Breast epithelium (tissue), 4 donors: ENCODE results near the gene PLOD1. TPM values are rescaled to one million over a fixed set of nuclear protein-coding genes. Genes with fewer than 3 reads are reported as not detected.
"Not testable (repeated sequence)": the region's sequence is repeated elsewhere in the genome, so short reads cannot be mapped to it uniquely, and the experiment has no call there.

ENCODE experiments used
- DNase-seq, 2 donors: peaks; one replicate each; pipeline ENCODE4 v3.0.0-alpha.2; 2019; ENCODE audit warnings: low spot score in 2 of 2
- H3K27ac ChIP-seq, 2 donors: fragments of 200-600 bp; sonication (generic) in 1 of 2; one replicate each; pipeline ENCODE4 v1.5.1; 2016 to 2019; ENCODE audit warnings: mild to moderate bottlenecking in 1 of 2
- H3K27me3 ChIP-seq, 2 donors: fragments of 200-600 bp; sonication (generic) in 1 of 2; one replicate each; pipeline versions ENCODE4 v1.5.1 to v1.6.0; 2017 to 2019; ENCODE audit warnings: control low read depth in 1 of 2, mild to moderate bottlenecking in 1 of 2
- H3K36me3 ChIP-seq: fragments of 200-600 bp; one replicate; pipeline ENCODE4 v1.5.1; 2019
- H3K4me1 ChIP-seq, 2 donors: fragments of 200-600 bp; sonication (generic); one replicate each; pipeline ENCODE4 v1.5.1; 2016 to 2019; ENCODE audit warnings: control low read depth in 1 of 2
- H3K4me3 ChIP-seq, 3 donors: fragments of 200-600 bp; sonication (generic); 1 replicate in 2 of 3; 2 replicates in 1 of 3; pipeline ENCODE4 v1.5.1; 2016 to 2019; ENCODE audit warnings: mild to moderate bottlenecking in 3 of 3, moderate library complexity in 2 of 3
- H3K9me3 ChIP-seq, 2 donors: fragments of 200-600 bp; sonication (generic) in 1 of 2; one replicate each; pipeline ENCODE4 v1.5.1; 2016 to 2019; ENCODE audit warnings: control low read depth in 1 of 2
- CTCF ChIP-seq, 3 donors: fragments of 450-650 bp; IDR thresholded peaks; one replicate each; pipeline ENCODE4 v1.5.1; 2016 to 2017; ENCODE audit warnings: antibody characterized with exemption in 3 of 3, mild to moderate bottlenecking in 3 of 3, moderate library complexity in 3 of 3
- POLR2A ChIP-seq: fragments of 450-650 bp; IDR thresholded peaks from one replicate; pipeline ENCODE4 v1.6.1; 2016; ENCODE audit warnings: antibody characterized with exemption, mild to moderate bottlenecking, moderate library complexity
- POLR2AphosphoS5 ChIP-seq, 3 donors: sonication (generic); formaldehyde crosslinking; IDR thresholded peaks; one replicate each; pipeline ENCODE4 v1.6.1; 2017; ENCODE audit warnings: antibody characterized with exemption in 3 of 3
- intact Hi-C: fragments of 100-400 bp; cut with DNase I; formaldehyde crosslinking; loops from one replicate; pipeline ENCODE4 v1.15.1; 2023; ENCODE audit warnings: low total_unique reads
- total RNA-seq, 3 donors: library from RNA; depleted of rRNA; stranded (reverse); fragments of >200 nt; gene quantifications; one replicate each; pipeline ENCODE4 v1.1.0, GENCODE V29; 2016

The PLOD1 gene
- total RNA-seq, 3 donors from 2014 or later, result 45.9 to 86.1 (median 57.5) TPM

GRCh38 chr1:11938722-11939526 lies 4.4 kb downstream of the PLOD1 start:
- intact Hi-C loops, result no loop called here
- Histone ChIP-seq H3K36me3 (no peaks in the 10 kb centered on the region), H3K4me3 (no peak overlapping the region), H3K9me3 (no peaks in the 10 kb centered on the region), H3K4me1 (peaks cover 0 to 4% of the 10 kb centered on the region in 2 donors), H3K27ac (peak overlapping the region in 1 of 2 donors; percentile 50), H3K27me3 (no peaks in the 10 kb centered on the region)
- DNase-seq, result no peak
- TF ChIP-seq POLR2A (no peak), POLR2AphosphoS5 (IDR thresholded peaks at IDR 0.05) (no peak), CTCF (IDR thresholded peaks at IDR 0.05) (no peak)

DNA sequence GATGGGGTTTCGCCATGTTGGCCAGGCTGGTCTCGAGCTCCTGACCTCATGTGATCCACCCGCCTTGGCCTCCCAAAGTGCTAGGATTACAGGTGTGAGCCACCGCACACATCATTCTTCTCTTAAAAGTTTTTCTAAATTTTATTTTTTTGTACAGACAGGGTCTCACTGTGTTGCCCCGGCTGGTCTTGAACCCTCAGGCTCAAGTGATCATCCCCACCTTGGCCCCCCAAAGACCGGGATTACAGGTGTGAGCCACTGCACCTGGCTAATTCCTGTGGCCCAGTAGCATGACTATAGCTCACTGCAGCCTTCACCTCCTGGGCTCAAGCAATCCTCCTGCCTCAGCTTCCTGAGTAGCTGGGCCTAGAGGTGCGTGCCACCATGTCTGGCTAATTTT lies 5.3 kb downstream of the PLOD1 start:
- H3K4me1 ChIP-seq, H3K27ac ChIP-seq, H3K36me3 ChIP-seq, H3K9me3 ChIP-seq, H3K4me3 ChIP-seq, H3K27me3 ChIP-seq, DNase-seq, intact Hi-C loops: not testable (repeated sequence)

- Histone ChIP-seq H3K27me3 (no peaks in the 10 kb centered on the region), H3K27ac (peak overlapping the region; percentile 48 to 56), H3K36me3 (no peaks in the 10 kb centered on the region), H3K4me1 (no peaks in the 10 kb centered on the region), H3K9me3 (no peaks in the 10 kb centered on the region), H3K4me3 (no peak overlapping the region)
- intact Hi-C loops, result no loop called here
- TF ChIP-seq POLR2A (no peak), POLR2AphosphoS5 (IDR thresholded peaks at IDR 0.05) (no peak), CTCF (IDR thresholded peaks at IDR 0.05) (no peak)
- peak; percentile 40 to 54 for DNase-seq
These were observed 5.9 kb downstream of the PLOD1 start for GRCh38 chr1:11940260-11940921.

DNA sequence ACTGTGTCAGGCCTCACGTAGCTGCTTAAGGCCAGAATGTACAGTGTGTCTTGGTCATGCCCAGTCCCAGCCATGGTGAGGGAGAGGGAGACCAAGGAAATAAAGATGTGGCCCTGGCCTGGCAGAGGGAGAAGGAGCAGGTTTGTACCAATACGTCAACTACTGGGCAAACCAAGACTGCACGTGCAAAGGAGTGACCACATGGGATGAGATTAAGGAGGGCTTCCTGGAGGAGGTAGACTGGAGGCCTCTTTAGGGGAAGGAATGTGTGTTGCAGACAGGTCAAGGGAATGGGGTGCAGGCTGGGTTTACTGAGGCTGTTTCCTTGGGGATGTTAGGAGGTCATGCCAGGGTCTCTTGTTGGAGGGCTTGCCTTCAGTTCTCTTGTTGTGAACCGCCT lies 7.8 kb downstream of the PLOD1 start:
- Histone ChIP-seq H3K9me3 (no peaks in the 10 kb centered on the region), H3K36me3 (no peaks in the 10 kb centered on the region), H3K27me3 (no peaks in the 10 kb centered on the region), H3K4me3 (no peak overlapping the region), H3K4me1 (no peaks in the 10 kb centered on the region), H3K27ac (no peak overlapping the region)
- no peak for DNase-seq
- intact Hi-C loops, result no loop called here
- TF ChIP-seq CTCF (IDR thresholded peaks at IDR 0.05), result no peak
- TF ChIP-seq POLR2AphosphoS5 (IDR thresholded peaks at IDR 0.05), result no peak
- no peak for TF ChIP-seq POLR2A

GRCh38 chr1:11943619-11944018 lies 9.1 kb downstream of the PLOD1 start:
- Histone ChIP-seq H3K4me3 (no peak overlapping the region), H3K27me3 (no peaks in the 10 kb centered on the region), H3K9me3 (no peaks in the 10 kb centered on the region), H3K4me1 (no peaks in the 10 kb centered on the region), H3K27ac (no peak overlapping the region), H3K36me3 (no peaks in the 10 kb centered on the region)
- intact Hi-C loops, result no loop called here
- TF ChIP-seq POLR2AphosphoS5 (IDR thresholded peaks at IDR 0.05) (no peak), CTCF (IDR thresholded peaks at IDR 0.05) (no peak), POLR2A (no peak)
- no peak for DNase-seq
